ENCODE data around the gene TCEAL7. TPM values are rescaled to one million over a fixed set of nuclear protein-coding genes. Genes with fewer than 3 reads are reported as not detected.
A peak's percentile ranks its signal among the peaks of the same experiment; 100 is the strongest.
"Not testable (repeated sequence)": the region's sequence is repeated elsewhere in the genome, so short reads cannot be mapped to it uniquely, and the experiment has no call there.

TCEAL7 gene, protein sequence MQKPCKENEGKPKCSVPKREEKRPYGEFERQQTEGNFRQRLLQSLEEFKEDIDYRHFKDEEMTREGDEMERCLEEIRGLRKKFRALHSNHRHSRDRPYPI
- total RNA-seq (2014; rRNA removed; shearing (Covaris generic); ENCODE audit: low replicate concordance), result not detected in 2 replicates

DNA sequence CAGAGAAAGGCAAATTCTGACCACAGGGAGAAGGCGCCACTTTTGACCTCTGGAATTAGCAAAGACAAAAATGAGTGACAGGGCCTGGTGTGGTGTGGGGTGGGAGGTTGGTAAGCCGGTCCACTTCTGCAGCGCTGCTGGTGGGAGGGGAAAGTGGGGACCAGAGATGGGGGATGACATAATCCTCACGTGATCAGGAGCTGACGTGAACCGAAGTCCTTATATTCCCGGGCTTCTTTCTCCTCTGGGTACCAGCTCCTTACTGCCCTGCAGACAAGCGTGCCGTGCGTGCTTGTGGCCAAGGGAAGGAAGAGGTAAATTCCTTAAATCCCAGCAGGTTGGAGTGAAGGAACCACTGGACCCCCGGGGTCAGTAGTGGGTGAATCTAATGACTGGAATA lies at the start of gene TCEAL7:
Gene TCEAL7 (plus strand): TSS at position 249 of the 400 bp plus-strand sequence. CDS start 1,165 bp downstream, outside the sequence.
- no peak for DNase-seq (ENCODE audit: low read depth)
- in situ Hi-C loops (cut with HindIII; ENCODE audit: low pct_unique_long_range_greater_than_20kb, low sequenced_read_pairs), result no loop called here

DNA sequence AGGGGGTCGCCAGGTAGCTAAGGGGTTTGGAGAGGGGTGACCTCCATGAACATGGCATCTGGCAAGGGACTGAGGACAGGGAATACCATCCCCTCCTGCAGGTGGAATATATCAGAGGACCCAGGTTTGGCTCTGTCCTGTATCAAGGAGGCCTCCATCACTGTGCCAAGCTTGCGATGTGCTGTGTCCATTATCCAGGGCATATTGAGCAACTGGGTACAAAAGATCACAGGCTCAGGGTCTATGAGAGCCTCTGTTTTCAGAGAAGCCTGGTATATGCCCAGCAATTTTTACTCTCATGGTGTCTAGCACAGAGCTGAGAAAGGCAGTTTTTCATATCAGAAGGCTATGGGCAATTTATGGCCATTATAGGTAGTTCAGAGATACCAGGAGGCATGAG lies 36.9 kb upstream of the TCEAL7 start:
- in situ Hi-C loops (cut with HindIII; ENCODE audit: low pct_unique_long_range_greater_than_20kb, low sequenced_read_pairs), result no loop called here
- no peak for DNase-seq (ENCODE audit: low read depth)

DNA sequence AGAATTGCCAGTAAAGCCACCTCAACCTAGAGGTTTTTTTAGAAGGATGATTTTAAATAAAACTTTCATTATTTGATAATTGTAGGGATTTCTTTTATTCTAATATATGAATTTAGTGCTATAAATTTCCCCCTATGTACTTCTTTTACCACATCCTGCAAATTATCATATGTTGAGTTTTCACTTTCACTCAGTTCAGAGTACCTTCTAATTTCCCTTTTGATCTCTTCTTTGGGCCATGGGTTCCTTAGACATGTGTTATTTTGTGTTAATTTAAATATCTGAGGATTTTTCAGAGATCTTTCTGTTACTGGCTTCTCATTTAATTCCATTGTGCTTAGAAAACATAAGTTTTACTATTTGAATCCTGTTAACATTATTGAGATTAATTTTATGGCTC lies 25.3 kb upstream of the TCEAL7 start:
- in situ Hi-C loops (cut with HindIII; ENCODE audit: low pct_unique_long_range_greater_than_20kb, low sequenced_read_pairs), result no loop called here

DNA sequence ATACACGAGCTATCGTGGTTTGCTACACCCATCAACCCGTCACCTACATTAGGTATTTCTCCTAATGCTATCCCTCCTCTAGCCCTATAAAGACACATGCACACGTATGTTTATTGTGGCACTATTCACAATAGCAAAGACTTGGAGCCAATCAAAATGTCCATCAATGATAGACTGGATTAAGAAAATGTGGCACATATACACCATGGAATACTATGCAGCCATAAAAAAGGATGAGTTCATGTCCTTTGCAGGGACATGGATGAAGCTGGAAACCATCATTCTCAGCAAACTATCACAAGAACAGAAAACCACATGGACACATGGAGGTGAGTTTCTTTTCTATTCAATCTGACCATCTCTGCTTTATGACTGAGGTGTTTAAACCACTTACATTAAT lies 24.4 kb upstream of the TCEAL7 start:
- DNase-seq (ENCODE audit: low read depth); in situ Hi-C loops (cut with HindIII; ENCODE audit: low pct_unique_long_range_greater_than_20kb, low sequenced_read_pairs): not testable (repeated sequence)

More for the DNA sequence above, 25.3 kb upstream of the TCEAL7 start:
- no peak for DNase-seq (ENCODE audit: low read depth)

DNA sequence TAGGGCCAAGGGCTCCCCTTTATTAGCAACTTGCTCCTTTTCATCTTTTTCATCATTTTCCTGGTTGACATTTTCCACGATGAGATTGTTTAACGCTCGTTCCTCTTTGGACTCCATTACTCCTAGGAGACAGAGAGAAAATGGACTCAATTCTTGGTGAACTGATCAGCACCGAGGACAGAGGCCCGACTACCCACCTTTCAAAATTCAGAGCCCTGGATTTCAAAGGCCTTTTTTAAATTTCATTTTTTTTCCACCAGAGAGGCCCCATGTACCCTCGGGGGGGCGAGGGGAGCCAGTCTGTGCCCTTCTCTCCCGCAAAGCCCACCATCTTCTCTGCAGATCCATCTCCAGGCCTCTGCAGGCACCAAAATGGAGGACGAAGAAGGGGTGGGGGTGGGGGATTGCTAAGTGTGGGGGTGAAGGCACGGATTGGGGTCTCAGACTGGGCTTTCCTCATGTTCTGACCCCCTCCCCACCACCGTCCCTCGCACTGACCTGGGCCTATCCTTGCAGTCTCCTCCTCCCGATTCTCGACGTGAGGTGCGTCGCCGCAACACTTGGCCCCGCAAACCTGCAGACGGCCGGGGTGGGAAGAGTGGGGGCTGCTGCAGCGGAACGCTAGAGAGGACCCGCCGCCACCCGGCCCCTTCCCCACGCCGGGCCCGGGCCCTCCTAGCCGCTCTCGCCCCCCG lies 20.0 kb upstream of the TCEAL7 start:
- DNase-seq (ENCODE audit: low read depth), result no peak
- in situ Hi-C loops (cut with HindIII; ENCODE audit: low pct_unique_long_range_greater_than_20kb, low sequenced_read_pairs), result no loop called here

DNA sequence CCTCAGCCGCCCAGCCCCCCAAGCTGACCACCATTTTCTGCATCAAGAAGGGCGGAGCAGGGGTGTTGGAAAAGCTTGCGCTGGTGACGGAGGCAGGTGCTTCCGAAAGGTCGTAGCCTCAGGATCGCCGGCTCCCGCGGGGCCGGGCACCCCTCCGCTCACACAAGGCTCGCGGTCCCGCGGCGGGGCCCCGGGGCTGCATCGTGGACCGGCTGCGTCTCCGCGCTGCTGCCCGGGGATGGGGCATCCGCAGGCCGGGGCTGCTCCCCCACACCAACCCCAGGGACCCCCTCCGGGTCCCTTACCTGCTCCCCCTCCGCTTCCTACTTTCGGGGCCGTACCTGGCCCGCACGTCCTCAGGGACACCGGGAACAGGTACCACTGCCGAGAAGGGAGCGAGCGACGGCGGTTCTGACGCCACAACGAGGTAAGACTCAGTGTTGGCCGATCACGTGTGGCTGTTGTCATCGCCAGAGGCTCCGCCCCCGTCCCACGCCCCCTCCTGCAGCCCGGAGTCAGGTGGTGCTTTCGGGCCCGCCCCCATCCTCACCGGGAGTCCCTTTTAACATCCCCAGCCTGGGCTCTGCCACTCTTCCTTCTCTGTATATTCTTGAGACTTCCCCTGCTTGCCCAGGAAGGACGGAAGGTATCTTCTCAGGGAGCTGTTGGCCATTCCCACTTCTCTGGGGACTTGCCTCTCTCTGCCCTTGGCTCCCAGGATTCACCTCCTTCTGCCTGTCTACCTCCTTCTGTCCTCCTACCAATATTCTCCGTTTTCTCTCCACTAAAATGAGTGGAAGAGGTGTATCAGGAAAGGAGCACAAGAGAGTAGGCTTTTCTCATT lies 19.3 kb upstream of the TCEAL7 start, which contains the start of gene BEX2:
Gene BEX2 (minus strand): TSS at position 436 of the 844 bp plus-strand sequence. CDS start 1,014 bp downstream, outside the sequence.
- peak; percentile 54 for DNase-seq (ENCODE audit: low read depth)
- in situ Hi-C loops (cut with HindIII; ENCODE audit: low pct_unique_long_range_greater_than_20kb, low sequenced_read_pairs), result no loop called here

DNA sequence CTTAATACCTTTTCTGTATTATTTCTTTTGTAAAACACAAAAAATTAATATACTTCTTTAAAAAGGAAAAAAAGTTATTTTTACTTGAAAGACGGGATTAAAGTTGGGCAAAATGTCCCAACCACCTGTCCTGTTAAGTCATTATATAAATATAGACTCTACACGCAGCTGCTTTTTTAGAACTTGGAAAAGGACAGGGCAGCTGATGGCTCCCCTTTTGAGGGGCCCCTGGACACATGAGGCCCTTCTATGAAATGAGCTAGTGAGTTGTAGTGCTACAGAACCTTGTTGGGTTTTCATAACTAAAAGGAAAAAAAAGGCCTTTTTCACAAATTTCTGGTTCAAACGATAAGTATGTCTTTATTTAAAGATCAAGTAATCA lies 18.6 kb upstream of the TCEAL7 start:
- DNase-seq (ENCODE audit: low read depth), result no peak
- in situ Hi-C loops (cut with HindIII; ENCODE audit: low pct_unique_long_range_greater_than_20kb, low sequenced_read_pairs), result no loop called here

DNA sequence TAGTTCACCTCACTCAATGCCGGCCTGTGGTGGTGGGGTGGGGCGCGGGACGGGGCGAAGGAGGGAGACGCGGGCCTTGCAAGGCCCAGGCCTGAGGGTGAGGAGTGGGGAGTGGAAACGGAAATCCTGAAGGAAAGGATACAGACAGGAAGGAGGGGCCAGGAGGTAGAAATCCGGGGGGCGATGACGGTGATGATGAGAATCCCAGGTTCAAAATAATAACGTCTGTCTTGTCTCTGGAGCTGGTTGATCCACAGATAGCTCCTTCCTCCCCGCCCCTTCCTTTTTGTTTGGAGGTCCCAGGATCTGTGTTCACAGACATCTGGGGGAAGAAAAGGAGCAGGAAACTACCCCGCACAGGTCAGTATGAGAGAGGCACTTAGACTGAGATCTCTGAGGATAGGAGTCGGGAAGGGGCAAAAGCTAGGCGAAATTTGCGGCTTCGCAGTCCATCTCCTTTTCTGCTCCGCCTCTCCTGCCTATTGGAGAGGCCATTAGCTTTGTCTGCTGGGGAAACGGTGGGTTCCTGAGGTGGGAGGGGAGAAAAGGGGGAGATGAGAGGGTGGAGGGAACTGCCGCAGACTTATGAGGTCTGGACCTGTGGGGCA lies 746 bp downstream of the TCEAL7 start:
- no peak for DNase-seq (ENCODE audit: low read depth)
- in situ Hi-C loops (cut with HindIII; ENCODE audit: low pct_unique_long_range_greater_than_20kb, low sequenced_read_pairs), result no loop called here

DNA sequence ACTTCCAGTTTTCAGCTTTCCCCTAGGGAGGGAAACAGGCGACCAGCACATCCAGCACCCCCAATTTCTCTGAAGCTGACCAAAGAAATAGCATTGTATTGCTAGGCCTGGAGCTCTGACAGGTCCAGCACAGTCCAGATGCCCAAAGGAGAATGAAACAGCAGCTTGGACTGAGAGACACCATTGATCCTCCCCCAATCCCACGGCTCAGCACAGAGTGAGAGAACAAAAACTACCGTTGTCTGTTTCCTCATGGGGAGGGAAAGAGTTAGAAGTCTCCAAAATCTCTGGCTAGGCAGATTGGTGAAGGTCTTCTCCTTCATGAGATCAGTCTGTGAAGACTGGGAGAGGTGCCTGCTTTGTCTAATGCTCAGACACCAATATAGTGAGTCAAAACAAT lies 8.6 kb downstream of the TCEAL7 start:
- in situ Hi-C loops (cut with HindIII; ENCODE audit: low pct_unique_long_range_greater_than_20kb, low sequenced_read_pairs), result no loop called here
- no peak for DNase-seq (ENCODE audit: low read depth)

DNA sequence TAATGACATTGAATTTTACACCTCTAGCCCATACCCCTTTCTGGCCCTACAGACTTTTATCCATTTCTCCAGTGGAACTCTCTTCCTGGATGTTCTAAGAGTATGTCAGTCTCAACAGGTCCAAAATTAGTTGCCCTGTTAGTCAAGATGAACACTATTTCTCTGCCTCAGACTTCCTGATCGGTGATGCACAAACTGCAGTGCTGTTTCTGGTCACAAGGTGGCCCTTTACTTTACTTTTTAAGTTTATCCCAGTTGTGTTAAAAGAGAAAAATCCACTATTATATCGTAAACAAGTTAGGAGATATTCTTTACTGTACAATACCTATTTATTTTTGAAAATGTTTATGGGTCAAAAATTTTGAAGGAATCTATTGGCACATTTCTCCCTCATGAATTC lies 13.1 kb downstream of the TCEAL7 start:
- in situ Hi-C loops (cut with HindIII; ENCODE audit: low pct_unique_long_range_greater_than_20kb, low sequenced_read_pairs), result no loop called here
- DNase-seq (ENCODE audit: low read depth), result peak; percentile 35

DNA sequence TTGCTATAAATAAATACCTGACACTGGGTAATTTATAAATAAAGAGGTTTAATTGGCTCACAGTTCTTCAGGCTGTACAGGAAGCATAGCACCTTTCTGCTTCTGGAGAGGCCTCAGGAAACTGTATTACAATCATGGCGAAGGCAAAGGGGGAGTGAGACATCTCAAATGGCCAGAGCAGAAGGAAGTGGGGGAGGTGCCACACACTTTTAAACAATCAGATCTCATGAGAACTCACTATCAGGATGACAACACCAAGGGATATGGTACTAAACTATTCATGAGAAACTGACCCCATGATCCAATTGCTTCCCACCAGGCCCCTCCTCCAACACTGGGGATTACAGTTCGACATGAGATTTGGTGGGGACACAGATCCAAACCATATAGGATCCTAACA lies 14.6 kb downstream of the TCEAL7 start:
- in situ Hi-C loops (cut with HindIII; ENCODE audit: low pct_unique_long_range_greater_than_20kb, low sequenced_read_pairs), result no loop called here
- DNase-seq (ENCODE audit: low read depth), result no peak

DNA sequence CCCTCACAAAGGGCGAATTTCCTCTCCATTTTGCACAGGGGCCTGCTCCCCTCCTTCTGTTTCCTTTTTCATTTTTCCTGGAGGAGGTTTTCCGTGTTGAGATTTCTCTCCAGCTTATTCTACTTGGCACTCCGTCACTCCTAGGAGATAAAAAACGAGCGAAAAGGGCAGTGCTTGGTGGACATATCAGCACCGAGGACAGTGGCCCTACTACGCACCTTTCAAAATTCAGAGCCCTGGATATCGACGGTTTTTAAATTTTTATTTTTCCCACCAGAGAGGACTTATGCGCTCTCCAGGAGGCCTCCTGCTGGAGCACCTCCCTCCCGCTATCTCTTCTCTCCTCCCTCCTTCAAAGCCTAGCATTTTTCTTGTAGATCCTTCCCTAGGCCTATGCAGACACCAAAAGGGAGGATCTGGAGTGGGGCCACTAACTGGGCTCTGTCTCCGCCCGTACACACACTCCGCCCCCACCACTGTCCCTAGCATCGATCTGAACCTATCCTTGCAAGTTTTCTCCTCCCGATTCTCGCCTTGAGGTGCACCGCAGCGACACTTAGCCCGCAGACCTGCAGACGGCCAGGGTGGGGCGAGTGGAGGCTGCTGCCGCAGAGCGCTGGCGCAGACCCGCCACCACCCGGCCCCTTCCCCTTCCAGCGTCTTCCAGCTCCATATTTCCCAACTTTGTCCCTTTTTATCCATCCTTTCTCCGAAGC lies 17.8 kb downstream of the TCEAL7 start:
- in situ Hi-C loops (cut with HindIII; ENCODE audit: low pct_unique_long_range_greater_than_20kb, low sequenced_read_pairs), result no loop called here
- no peak for DNase-seq (ENCODE audit: low read depth)

DNA sequence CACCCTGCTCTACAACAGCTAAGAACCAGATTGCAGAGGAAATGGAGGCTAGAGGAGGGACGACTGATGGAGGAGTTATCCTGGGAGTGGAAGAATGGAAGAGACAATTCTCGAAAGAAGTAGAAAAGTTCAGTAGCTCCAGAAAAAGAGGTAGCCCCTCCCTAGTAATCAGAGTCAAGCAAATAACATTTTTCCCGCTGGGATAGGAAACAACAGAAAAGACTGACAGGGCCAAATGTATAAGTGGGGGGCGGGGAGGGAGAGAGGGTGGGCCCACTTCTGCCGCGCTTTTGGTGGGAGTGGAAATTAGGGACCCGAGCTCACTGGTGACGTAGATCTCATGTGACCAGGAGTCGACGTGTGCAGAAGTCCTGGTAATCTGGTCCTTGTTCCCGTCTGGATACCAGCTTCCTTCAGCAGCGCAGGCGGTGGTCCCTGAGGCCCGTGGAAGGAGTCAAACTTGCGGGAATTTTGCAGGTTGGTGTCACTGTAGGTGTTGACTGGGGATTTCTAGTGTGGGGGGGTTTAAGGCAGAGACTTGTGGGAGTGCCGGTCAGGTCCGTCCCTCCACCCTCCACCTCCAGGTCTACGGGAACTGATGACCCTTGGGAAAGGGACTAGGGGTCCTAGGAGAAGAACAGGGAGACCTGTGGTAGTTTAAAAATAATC lies 26.2 kb downstream of the TCEAL7 start, which contains the start of gene TCEAL9:
Gene TCEAL9 (plus strand): TSS at position 377 of the 669 bp plus-strand sequence. CDS start 1,179 bp downstream, outside the sequence.
- in situ Hi-C loops (cut with HindIII; ENCODE audit: low pct_unique_long_range_greater_than_20kb, low sequenced_read_pairs), result no loop called here
- DNase-seq (ENCODE audit: low read depth), result peak; percentile 73

DNA sequence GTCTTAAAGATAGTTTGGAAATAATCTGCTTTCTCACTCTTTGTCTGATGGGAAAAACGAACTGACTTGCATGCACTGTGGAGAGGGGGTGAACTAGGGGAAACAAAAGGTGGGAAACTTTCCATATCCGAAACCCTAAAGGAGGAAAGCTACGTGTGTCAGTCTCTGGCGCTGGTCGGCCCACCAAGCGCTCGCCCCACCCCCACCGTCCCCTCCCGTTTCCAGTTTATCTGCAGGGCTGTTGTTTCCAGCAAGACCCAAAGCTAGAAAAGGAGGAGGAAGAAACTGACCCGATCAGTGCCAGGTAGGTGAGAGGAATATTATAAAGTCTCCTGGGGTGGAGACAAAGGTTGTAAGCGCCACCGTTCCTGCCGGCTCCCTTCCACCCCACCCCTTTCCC lies 26.8 kb downstream of the TCEAL7 start:
- no peak for DNase-seq (ENCODE audit: low read depth)
- in situ Hi-C loops (cut with HindIII; ENCODE audit: low pct_unique_long_range_greater_than_20kb, low sequenced_read_pairs), result no loop called here

DNA sequence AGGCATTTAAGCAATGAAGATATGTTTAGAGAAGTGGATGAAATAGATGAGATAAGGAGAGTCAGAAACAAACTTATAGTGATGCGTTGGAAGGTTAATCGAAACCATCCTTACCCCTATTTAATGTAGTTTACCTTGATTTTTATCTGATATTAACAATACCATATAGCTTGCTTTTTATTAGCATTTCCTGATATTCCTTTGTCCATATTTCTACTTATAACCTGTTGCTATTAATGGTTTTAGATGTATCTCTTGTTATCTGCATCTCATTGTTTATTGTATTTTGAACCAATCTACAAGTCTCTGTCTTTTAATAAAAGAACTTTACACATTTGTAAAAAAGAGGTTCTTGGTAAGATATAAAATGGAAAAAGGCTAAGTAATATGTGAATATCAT lies 27.8 kb downstream of the TCEAL7 start:
- in situ Hi-C loops (cut with HindIII; ENCODE audit: low pct_unique_long_range_greater_than_20kb, low sequenced_read_pairs), result no loop called here
- DNase-seq (ENCODE audit: low read depth), result no peak

DNA sequence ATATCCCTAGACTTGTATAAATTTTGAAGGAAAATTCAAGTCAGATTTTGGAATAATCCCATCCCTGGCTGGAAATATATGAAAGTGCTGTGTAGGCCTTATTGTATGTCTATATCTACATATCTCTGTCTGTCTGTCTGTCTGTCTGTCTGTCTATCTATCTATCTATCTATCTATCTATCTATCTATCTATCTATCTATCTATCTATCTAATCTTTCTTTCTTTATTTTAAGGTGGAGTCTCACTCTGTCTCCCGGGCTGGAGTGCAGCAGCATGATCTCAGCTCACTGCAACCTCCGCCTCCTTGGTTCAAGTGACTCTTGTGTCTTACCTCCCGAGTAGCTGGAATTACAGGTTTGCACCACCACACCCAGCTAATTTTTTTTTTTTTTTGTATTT lies 29.6 kb downstream of the TCEAL7 start:
- in situ Hi-C loops (cut with HindIII; ENCODE audit: low pct_unique_long_range_greater_than_20kb, low sequenced_read_pairs); DNase-seq (ENCODE audit: low read depth): not testable (repeated sequence)

DNA sequence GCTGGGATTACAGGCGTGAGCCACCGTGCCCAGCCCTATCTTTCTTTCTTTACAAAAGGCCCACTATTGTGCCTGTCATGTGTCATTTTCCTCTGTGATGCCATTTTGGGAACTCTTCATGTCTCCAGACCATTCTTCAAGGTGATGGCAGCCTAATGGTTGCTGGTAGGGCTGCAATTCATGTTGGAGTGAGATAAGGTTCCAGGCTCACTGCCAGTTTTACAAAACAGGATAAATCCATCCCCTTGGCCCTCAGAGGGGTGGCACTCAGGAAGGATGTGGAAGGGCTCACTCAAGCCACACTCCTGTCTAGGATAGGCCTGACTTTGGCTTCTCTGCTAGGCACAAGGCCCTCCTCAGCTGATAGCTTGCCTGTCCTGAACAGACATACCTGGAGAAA lies 30.1 kb downstream of the TCEAL7 start:
- DNase-seq (ENCODE audit: low read depth), result no peak
- in situ Hi-C loops (cut with HindIII; ENCODE audit: low pct_unique_long_range_greater_than_20kb, low sequenced_read_pairs), result no loop called here

DNA sequence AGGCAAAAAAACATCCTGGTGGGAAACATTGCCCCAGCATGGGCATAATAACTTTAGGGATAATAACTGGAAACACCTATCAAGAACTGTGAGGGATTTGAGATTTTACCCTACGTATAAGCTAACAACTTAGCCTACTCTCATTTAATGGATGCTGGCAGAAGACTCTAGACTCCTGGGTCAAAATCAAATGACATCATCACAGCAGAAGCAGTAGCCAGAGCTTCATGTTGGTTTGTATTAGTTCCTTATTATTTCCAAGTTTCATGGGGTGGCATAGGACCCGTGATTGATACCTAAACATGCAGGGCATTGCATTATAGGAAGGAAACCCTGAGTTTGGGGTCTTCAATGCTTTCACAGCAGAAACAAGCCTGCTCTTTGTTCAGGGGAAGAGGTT lies 30.9 kb downstream of the TCEAL7 start:
- no peak for DNase-seq (ENCODE audit: low read depth)
- in situ Hi-C loops (cut with HindIII; ENCODE audit: low pct_unique_long_range_greater_than_20kb, low sequenced_read_pairs), result no loop called here
